ENCODE results near the gene WNT11.

The WNT11 gene

GRCh38 chr11:76140912-76141574 lies 65.3 kb downstream of the WNT11 start:
- no peak for DNase-seq (ENCODE audit: low read depth, low spot score)
- H3K27ac ChIP-seq = no peak overlapping the region

GRCh38 chr11:76139314-76139713 lies 67.0 kb downstream of the WNT11 start:
- DNase-seq (ENCODE audit: low read depth, low spot score) = no peak
- H3K27ac ChIP-seq = no peak overlapping the region
